ENCODE measurements around the gene TBL1X. TPM values are rescaled to one million over a fixed set of nuclear protein-coding genes. Genes with fewer than 3 reads are reported as not detected.

The TBL1X gene
- total and polyA plus RNA-seq, 10 of the 15 experiments (the other 5 are each of a cell fraction or from before 2014, with no cell fraction given), result 4.4 to 26.3 (median 10.6) TPM

DNA sequence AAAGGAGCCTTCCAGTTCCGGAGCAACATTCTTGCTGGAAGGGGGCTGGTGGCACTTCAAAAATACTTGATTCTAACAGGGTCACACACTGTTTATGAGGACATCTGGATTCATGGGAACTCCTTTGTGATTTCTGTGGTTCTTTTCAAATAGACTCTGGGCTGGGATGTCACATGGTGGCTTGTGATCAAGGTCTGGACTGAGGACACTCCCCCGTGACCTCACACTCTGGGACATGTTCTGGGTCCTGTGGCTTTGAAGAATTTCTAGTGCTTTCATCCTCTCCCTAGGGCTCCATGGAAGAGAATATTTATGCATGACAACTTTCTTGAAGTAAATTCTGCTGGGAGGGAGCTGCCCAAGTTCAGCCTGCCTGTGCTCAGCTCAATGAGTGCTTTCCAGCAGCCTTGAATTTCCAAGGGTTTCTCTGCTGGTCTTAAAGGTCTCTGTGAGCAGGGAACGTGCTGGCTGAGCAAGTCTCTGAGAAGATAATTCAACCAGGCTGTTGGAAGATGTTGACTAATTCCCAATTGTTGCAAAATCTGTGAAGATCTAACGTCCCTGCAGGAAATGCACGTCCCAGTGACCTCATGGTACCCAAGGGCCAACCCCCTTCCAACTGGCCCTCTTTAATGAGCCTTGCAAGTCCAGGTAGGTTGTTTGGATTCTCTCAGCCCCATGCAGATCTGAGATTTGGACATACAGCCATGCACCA lies 264.5 kb downstream of the TBL1X start:
- 37% methylated on average over 5 of the region's 5 CpGs for WGBS (ENCODE audit: insufficient coverage, insufficient replicate concordance, low lambda C conversion rate, missing lambda C conversion rate)
- no peak overlapping the region for H2AFZ ChIP-seq (ENCODE audit: control insufficient read depth, low read depth, low read length)
- ChIA-PET POLR2A (no interaction called here), SMC1A (ENCODE audit: uncharacterized antibody, unreplicated experiment) (no interaction called here), CTCF (no interaction called here), RAD21 (ENCODE audit: unreplicated experiment) (no interaction called here)
- no peak overlapping the region for H3K4me3 ChIP-seq
- no peaks in the 10 kb centered on the region for H3K4me1 ChIP-seq (ENCODE audit: control insufficient read depth, insufficient read depth, low read length)
- no peak overlapping the region for H3K9ac ChIP-seq (ENCODE audit: control insufficient read depth, insufficient read depth, low read length)
- no peak for FAIRE-seq
- intact Hi-C loops (cut with micrococcal nuclease; ENCODE audit: unreplicated experiment), result no loop called here
- no peak for DNase-seq (ENCODE audit: low read depth, low spot score)
- in situ Hi-C loops (cut with MboI), result no loop called here
- BruUV-seq (replicated peaks), result no TSS peak
- TF ChIP-seq, protein P1, sequence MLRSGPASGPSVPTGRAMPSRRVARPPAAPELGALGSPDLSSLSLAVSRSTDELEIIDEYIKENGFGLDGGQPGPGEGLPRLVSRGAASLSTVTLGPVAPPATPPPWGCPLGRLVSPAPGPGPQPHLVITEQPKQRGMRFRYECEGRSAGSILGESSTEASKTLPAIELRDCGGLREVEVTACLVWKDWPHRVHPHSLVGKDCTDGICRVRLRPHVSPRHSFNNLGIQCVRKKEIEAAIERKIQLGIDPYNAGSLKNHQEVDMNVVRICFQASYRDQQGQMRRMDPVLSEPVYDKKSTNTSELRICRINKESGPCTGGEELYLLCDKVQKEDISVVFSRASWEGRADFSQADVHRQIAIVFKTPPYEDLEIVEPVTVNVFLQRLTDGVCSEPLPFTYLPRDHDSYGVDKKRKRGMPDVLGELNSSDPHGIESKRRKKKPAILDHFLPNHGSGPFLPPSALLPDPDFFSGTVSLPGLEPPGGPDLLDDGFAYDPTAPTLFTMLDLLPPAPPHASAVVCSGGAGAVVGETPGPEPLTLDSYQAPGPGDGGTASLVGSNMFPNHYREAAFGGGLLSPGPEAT (IDR thresholded peaks at IDR 0.05; ENCODE audit: low read depth), result no peak
- no peak for TF ChIP-seq HDGF (IDR thresholded peaks at IDR 0.05)
- TF ChIP-seq, protein P2, sequence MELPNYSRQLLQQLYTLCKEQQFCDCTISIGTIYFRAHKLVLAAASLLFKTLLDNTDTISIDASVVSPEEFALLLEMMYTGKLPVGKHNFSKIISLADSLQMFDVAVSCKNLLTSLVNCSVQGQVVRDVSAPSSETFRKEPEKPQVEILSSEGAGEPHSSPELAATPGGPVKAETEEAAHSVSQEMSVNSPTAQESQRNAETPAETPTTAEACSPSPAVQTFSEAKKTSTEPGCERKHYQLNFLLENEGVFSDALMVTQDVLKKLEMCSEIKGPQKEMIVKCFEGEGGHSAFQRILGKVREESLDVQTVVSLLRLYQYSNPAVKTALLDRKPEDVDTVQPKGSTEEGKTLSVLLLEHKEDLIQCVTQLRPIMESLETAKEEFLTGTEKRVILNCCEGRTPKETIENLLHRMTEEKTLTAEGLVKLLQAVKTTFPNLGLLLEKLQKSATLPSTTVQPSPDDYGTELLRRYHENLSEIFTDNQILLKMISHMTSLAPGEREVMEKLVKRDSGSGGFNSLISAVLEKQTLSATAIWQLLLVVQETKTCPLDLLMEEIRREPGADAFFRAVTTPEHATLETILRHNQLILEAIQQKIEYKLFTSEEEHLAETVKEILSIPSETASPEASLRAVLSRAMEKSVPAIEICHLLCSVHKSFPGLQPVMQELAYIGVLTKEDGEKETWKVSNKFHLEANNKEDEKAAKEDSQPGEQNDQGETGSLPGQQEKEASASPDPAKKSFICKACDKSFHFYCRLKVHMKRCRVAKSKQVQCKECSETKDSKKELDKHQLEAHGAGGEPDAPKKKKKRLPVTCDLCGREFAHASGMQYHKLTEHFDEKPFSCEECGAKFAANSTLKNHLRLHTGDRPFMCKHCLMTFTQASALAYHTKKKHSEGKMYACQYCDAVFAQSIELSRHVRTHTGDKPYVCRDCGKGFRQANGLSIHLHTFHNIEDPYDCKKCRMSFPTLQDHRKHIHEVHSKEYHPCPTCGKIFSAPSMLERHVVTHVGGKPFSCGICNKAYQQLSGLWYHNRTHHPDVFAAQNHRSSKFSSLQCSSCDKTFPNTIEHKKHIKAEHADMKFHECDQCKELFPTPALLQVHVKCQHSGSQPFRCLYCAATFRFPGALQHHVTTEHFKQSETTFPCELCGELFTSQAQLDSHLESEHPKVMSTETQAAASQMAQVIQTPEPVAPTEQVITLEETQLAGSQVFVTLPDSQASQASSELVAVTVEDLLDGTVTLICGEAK (IDR thresholded peaks at IDR 0.05; ENCODE audit: borderline replicate concordance), result no peak
- no peak for TF ChIP-seq HDAC6 (IDR thresholded peaks at IDR 0.05; ENCODE audit: unreplicated experiment)
- TF ChIP-seq, protein P3, sequence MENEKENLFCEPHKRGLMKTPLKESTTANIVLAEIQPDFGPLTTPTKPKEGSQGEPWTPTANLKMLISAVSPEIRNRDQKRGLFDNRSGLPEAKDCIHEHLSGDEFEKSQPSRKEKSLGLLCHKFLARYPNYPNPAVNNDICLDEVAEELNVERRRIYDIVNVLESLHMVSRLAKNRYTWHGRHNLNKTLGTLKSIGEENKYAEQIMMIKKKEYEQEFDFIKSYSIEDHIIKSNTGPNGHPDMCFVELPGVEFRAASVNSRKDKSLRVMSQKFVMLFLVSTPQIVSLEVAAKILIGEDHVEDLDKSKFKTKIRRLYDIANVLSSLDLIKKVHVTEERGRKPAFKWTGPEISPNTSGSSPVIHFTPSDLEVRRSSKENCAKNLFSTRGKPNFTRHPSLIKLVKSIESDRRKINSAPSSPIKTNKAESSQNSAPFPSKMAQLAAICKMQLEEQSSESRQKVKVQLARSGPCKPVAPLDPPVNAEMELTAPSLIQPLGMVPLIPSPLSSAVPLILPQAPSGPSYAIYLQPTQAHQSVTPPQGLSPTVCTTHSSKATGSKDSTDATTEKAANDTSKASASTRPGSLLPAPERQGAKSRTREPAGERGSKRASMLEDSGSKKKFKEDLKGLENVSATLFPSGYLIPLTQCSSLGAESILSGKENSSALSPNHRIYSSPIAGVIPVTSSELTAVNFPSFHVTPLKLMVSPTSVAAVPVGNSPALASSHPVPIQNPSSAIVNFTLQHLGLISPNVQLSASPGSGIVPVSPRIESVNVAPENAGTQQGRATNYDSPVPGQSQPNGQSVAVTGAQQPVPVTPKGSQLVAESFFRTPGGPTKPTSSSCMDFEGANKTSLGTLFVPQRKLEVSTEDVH (IDR thresholded peaks at IDR 0.05; ENCODE audit: low read depth, partially characterized antibody), result no peak
- no peak for TF ChIP-seq BHLHE40 (IDR thresholded peaks at IDR 0.05; ENCODE audit: borderline replicate concordance in 1 of 2, low read depth in 2 of 2, low read length in 1 of 2)
- TF ChIP-seq, protein P4, sequence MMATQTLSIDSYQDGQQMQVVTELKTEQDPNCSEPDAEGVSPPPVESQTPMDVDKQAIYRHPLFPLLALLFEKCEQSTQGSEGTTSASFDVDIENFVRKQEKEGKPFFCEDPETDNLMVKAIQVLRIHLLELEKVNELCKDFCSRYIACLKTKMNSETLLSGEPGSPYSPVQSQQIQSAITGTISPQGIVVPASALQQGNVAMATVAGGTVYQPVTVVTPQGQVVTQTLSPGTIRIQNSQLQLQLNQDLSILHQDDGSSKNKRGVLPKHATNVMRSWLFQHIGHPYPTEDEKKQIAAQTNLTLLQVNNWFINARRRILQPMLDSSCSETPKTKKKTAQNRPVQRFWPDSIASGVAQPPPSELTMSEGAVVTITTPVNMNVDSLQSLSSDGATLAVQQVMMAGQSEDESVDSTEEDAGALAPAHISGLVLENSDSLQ (IDR thresholded peaks at IDR 0.05), result no peak
- no peaks in the 10 kb centered on the region for H4K20me1 ChIP-seq (ENCODE audit: control insufficient read depth, insufficient read depth)
- peaks cover 1% of the 10 kb centered on the region; the same call in 1 of the 3 replicates for H3K9me3 ChIP-seq (replicated peaks; ENCODE audit: control insufficient read depth, insufficient read depth, low read length)
- no peaks in the 10 kb centered on the region for H3K27me3 ChIP-seq (replicated peaks in 1 of 2; ENCODE audit: control insufficient read depth in 2 of 2, insufficient read depth in 2 of 2, low read length in 1 of 2)
- H3K79me2 ChIP-seq (ENCODE audit: control insufficient read depth, insufficient read depth, low read length), result no peaks in the 10 kb centered on the region
- no peak for ATAC-seq
- no peak overlapping the region for H3K27ac ChIP-seq (ENCODE audit: control insufficient read depth, insufficient read depth)
- no peak overlapping the region for H3K4me2 ChIP-seq (ENCODE audit: control insufficient read depth, insufficient read depth)
- H3K36me3 ChIP-seq (ENCODE audit: control insufficient read depth in 2 of 2, insufficient read depth in 2 of 2, low read length in 1 of 2), result no peaks in the 10 kb centered on the region

Measured in GM12878 (cell line).